ENCODE data around the gene CNTN1. TPM values are rescaled to one million over a fixed set of nuclear protein-coding genes. Genes with fewer than 3 reads are reported as not detected.

CNTN1 gene
- total and polyA plus RNA-seq, 9 of the 15 experiments (the other 6 are each of a cell fraction or from before 2014, with no cell fraction given): 0.16 TPM; not detected in 8

DNA sequence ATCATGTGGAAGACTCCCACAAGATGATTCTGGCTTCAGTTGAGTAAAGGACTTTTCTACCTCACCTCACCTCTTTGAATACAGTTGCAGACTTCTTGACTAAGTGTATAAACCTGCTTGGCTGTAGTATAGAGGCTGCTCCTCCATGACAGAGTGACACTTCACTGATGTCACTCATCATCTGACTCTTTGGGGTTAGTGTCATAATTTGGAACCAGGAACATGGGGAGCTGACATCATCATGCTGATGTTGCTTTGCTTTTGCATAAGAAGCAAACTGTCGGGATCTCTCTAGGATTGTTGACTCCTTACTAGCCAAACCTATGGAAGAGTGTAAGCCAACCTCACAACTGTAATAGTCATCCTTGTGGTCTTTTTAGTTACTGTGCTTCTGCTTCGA is 420.7 kb downstream of the CNTN1 start (continued):
- TF ChIP-seq KDM5B (IDR thresholded peaks at IDR 0.05; ENCODE audit: insufficient replicate concordance, low read depth, low read length): no peak
- TF ChIP-seq NFYB (IDR thresholded peaks at IDR 0.05; ENCODE audit: extremely low read depth, insufficient read length): no peak

DNA sequence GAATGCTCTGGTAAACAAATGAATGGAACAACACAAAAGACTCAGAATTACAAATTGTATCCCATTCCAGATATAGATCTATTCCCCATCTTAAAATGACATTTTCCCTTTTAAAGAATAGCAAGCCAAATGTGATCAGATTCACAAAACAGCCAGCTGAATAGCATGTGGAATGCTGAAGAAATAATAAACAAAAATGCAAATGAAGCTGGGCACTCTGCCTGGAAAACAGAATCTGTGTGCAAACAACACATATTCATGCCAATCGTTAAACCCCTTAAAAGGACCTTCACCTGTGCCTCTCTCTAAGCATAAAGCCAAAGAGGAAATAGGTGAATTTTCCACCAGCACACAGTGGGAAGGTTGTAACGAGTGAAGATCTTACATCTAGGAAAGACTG is 428.0 kb downstream of the CNTN1 start:
- no peak for FAIRE-seq
- POLR2A ChIA-PET: no interaction called here
- in situ Hi-C loops (cut with MboI): no loop called here

More for the DNA sequence above, 428.0 kb downstream of the CNTN1 start:
- DNase-seq (ENCODE audit: extremely low read depth in 1 of 4, low spot score in 3 of 4) (no peak), ATAC-seq (no peak)
- TF ChIP-seq RAD21 (CRISPR knock-in tag; conservative IDR thresholded peaks at IDR 0.05 in 1 of 2, IDR thresholded peaks at IDR 0.05 in 1 of 2) (no peak), BRF1 (IDR thresholded peaks at IDR 0.05; ENCODE audit: borderline replicate concordance, extremely low read depth, insufficient read length) (no peak), GTF2A2 (tag; IDR thresholded peaks at IDR 0.05) (no peak), SIN3B (IDR thresholded peaks at IDR 0.05; ENCODE audit: low read depth) (no peak), PTRF (tag; IDR thresholded peaks at IDR 0.05) (no peak)
- TF ChIP-seq, protein P1, sequence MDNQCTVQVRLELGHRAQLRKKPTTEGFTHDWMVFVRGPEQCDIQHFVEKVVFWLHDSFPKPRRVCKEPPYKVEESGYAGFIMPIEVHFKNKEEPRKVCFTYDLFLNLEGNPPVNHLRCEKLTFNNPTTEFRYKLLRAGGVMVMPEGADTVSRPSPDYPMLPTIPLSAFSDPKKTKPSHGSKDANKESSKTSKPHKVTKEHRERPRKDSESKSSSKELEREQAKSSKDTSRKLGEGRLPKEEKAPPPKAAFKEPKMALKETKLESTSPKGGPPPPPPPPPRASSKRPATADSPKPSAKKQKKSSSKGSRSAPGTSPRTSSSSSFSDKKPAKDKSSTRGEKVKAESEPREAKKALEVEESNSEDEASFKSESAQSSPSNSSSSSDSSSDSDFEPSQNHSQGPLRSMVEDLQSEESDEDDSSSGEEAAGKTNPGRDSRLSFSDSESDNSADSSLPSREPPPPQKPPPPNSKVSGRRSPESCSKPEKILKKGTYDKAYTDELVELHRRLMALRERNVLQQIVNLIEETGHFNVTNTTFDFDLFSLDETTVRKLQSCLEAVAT (IDR thresholded peaks at IDR 0.05): no peak
- TF ChIP-seq, protein P2, sequence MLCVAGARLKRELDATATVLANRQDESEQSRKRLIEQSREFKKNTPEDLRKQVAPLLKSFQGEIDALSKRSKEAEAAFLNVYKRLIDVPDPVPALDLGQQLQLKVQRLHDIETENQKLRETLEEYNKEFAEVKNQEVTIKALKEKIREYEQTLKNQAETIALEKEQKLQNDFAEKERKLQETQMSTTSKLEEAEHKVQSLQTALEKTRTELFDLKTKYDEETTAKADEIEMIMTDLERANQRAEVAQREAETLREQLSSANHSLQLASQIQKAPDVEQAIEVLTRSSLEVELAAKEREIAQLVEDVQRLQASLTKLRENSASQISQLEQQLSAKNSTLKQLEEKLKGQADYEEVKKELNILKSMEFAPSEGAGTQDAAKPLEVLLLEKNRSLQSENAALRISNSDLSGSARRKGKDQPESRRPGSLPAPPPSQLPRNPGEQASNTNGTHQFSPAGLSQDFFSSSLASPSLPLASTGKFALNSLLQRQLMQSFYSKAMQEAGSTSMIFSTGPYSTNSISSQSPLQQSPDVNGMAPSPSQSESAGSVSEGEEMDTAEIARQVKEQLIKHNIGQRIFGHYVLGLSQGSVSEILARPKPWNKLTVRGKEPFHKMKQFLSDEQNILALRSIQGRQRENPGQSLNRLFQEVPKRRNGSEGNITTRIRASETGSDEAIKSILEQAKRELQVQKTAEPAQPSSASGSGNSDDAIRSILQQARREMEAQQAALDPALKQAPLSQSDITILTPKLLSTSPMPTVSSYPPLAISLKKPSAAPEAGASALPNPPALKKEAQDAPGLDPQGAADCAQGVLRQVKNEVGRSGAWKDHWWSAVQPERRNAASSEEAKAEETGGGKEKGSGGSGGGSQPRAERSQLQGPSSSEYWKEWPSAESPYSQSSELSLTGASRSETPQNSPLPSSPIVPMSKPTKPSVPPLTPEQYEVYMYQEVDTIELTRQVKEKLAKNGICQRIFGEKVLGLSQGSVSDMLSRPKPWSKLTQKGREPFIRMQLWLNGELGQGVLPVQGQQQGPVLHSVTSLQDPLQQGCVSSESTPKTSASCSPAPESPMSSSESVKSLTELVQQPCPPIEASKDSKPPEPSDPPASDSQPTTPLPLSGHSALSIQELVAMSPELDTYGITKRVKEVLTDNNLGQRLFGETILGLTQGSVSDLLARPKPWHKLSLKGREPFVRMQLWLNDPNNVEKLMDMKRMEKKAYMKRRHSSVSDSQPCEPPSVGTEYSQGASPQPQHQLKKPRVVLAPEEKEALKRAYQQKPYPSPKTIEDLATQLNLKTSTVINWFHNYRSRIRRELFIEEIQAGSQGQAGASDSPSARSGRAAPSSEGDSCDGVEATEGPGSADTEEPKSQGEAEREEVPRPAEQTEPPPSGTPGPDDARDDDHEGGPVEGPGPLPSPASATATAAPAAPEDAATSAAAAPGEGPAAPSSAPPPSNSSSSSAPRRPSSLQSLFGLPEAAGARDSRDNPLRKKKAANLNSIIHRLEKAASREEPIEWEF (CRISPR knock-in tag; IDR thresholded peaks at IDR 0.05): no peak
- Histone ChIP-seq H3K36me3 (ENCODE audit: control insufficient read depth, insufficient read depth, low read length) (no peaks in the 10 kb centered on the region), H3K27me3 (ENCODE audit: control insufficient read depth in 2 of 2, insufficient read depth in 2 of 2, low read length in 2 of 2) (no peaks in the 10 kb centered on the region), H3K4me1 (replicated peaks in 1 of 2; ENCODE audit: control insufficient read depth in 2 of 2, insufficient read depth in 2 of 2, low read length in 2 of 2) (no peaks in the 10 kb centered on the region), H3K27ac (ENCODE audit: extremely low read depth, low read depth, low read length) (no peak overlapping the region), H3K9me3 (replicated peaks; ENCODE audit: control insufficient read depth, insufficient read depth, low read depth, low read length) (no peaks in the 10 kb centered on the region; the same call in 1 of the 2 replicates), H2AFZ (ENCODE audit: low read depth, low read length) (no peak overlapping the region), H3K9me1 (ENCODE audit: control insufficient read depth, insufficient read depth, low read length) (no peaks in the 10 kb centered on the region), H3K4me3 (no peak overlapping the region), H3K79me2 (ENCODE audit: control insufficient read depth, insufficient read depth, low read length) (no peaks in the 10 kb centered on the region), H3K4me2 (ENCODE audit: insufficient read depth, low read length) (no peak overlapping the region), H4K20me1 (replicated peaks; ENCODE audit: control insufficient read depth, insufficient read depth, low read length) (no peaks in the 10 kb centered on the region), H3K9ac (ENCODE audit: insufficient read depth in 1 of 2, low read depth in 2 of 2, low read length in 2 of 2) (no peak overlapping the region)
- 0% methylated on average over 2 of the region's 2 CpGs for WGBS (ENCODE audit: insufficient coverage, low coverage, missing lambda C conversion rate)
- no TSS peak for BruUV-seq (replicated peaks)
- intact Hi-C loops (cut with micrococcal nuclease): no loop called here
- CTCF ChIA-PET (ENCODE audit: low intra/inter-chr PET ratio): no interaction called here
